SU-DHL-6 (cell line): Measurements from ENCODE around the gene XIST.

ENCODE experiments used
- CTCF ChIP-seq: fragments of 200-600 bp; sonication (generic); IDR thresholded peaks from one replicate; pipeline ENCODE4 v1.5.1; 2017; ENCODE audit warnings: antibody characterized with exemption, mild to moderate bottlenecking, low read length, moderate library complexity; ENCODE audit not compliant: insufficient read depth, poor library complexity, severe bottlenecking
- EZH2phosphoT487 ChIP-seq: fragments of 200-600 bp; sonication (generic), shearing (Covaris generic); conservative IDR thresholded peaks from 2 replicates; pipeline ENCODE4 v1.6.1; 2018; ENCODE audit warnings: mild to moderate bottlenecking, antibody characterized with exemption, low read length, moderate library complexity, mixed read lengths

DNA sequence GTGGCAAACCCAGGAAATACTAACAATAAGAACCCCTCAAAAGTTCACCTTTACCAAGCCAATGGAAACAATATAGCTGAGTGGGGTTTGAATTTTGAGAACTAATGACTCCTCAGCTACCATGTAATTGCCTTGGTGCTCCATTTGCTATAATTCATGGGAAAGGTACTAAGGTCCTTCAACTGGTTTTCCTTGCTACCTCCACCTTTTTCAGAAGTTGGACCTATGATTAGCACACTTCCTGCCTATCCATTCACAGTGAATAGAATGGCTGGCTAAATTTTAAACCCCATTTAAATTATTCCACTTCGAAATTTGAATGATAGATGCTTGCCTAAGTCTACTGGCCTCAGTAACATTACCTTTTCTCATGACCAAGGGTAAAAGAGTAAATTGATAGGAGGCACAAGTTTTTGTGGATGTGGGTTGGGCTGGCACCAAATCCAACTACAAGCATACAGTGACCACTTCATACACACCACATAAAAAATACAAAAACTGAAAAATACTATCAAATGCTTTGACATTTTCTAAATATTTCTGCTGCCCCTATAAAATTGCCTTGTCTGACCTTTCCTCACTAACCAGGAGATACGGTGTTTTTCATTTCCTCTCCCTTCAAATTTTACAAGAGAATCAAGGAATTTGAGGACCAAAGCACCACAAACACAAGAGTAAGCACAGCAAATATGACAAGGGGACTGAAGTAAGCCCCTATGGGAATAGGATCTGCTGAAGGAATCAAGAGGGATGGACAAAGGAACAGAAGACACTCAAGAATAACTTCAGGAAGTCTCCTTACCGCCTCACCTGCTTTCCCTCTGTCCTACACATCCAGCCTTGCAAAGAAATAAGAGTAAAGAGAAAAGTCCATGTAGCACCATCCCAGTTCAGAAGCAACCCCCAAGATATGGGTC lies 34.1 kb downstream of the XIST start:
- TF ChIP-seq CTCF, result no peak
- no peak for TF ChIP-seq EZH2phosphoT487
